IMR-90 (cell line): ENCODE measurements around the gene ANXA3. TPM values are rescaled to one million over a fixed set of nuclear protein-coding genes. Genes with fewer than 3 reads are reported as not detected.
A peak's percentile ranks its signal among the peaks of the same experiment; 100 is the strongest.

Experiments
- ATAC-seq: fragments of 200-7000 bp; cut with Tn5 transposase; 2 replicates; pipeline ENCODE4 v1.9.1; 2020; ENCODE audit warnings: low read depth, mild to moderate bottlenecking, moderate library complexity
- BruUV-seq: library from RNA; stranded (reverse); fragments of 400-500 nt; replicated peaks from 2 replicates; lab custom pipeline; 2021; lab: Mats Ljungman, UMichigan
- CTCF ChIA-PET: fragments of 300-600 bp; formaldehyde crosslinking; extraction: SDS; loops from one replicate; lab custom pipeline; 2021; ENCODE audit warnings: antibody characterized with exemption; lab: Yijun Ruan, JAX
- POLR2A ChIA-PET: fragments of 300-600 bp; sonication (Branson Sonifier 250); formaldehyde crosslinking; loops from one replicate; lab custom pipeline; 2022; ENCODE audit warnings: antibody characterized with exemption; ENCODE audit not compliant: unreplicated experiment; lab: Charles Lee
- DNase-seq: peaks from one replicate; pipeline ENCODE4 v3.0.0; 2013
- H2AFZ ChIP-seq: replicated peaks from 2 replicates; pipeline ENCODE3; 2013; ENCODE audit warnings: low read length, mild to moderate bottlenecking; ENCODE audit not compliant: poor library complexity
- H2AK5ac ChIP-seq: 2 replicates; pipeline ENCODE4 v1.6.1; 2013; ENCODE audit warnings: low read depth, low read length, inconsistent platforms
- H2AK9ac ChIP-seq: replicated peaks from 2 replicates; pipeline ENCODE3; 2013; ENCODE audit warnings: mild to moderate bottlenecking, low read depth, low read length, moderate library complexity; ENCODE audit not compliant: poor library complexity
- H2BK120ac ChIP-seq: 2 replicates; pipeline ENCODE4 v1.6.1; 2013; ENCODE audit warnings: low read depth, low read length, inconsistent platforms
- H2BK15ac ChIP-seq: 3 replicates; pipeline ENCODE4 v1.6.1; 2013; ENCODE audit warnings: low read depth, low read length, inconsistent platforms
- H2BK20ac ChIP-seq: 2 replicates; pipeline ENCODE4 v1.6.1; 2013; ENCODE audit warnings: low read depth, mild to moderate bottlenecking, inconsistent platforms, low read length, moderate library complexity
- H2BK5ac ChIP-seq: 2 replicates; pipeline ENCODE4 v1.6.1; 2013; ENCODE audit warnings: mild to moderate bottlenecking, low read depth, low read length, inconsistent platforms; ENCODE audit not compliant: poor library complexity, severe bottlenecking
- H3K14ac ChIP-seq: replicated peaks from 2 replicates; pipeline ENCODE4 v1.6.1; 2013; ENCODE audit warnings: low read depth, low read length, inconsistent platforms
- H3K18ac ChIP-seq: 2 replicates; pipeline ENCODE4 v1.6.1; 2013; ENCODE audit warnings: low read depth, low read length, control low read depth
- H3K23ac ChIP-seq: 2 replicates; pipeline ENCODE4 v1.6.1; 2013; ENCODE audit warnings: low read depth, low read length, inconsistent platforms
- H3K27ac ChIP-seq: 2 replicates; pipeline ENCODE4 v1.5.1; 2013; ENCODE audit warnings: mild to moderate bottlenecking, control low read depth, low read length; ENCODE audit not compliant: insufficient read depth
- H3K27me3 ChIP-seq: 2 replicates; pipeline ENCODE4 v1.6.1; 2013; ENCODE audit warnings: low read length; ENCODE audit not compliant: control insufficient read depth, insufficient read depth
- H3K36me3 ChIP-seq: 2 replicates; pipeline ENCODE4 v1.6.1; 2013; ENCODE audit warnings: low read length, mixed read lengths; ENCODE audit not compliant: control insufficient read depth, insufficient read depth
- H3K4ac ChIP-seq: 2 replicates; pipeline ENCODE4 v1.6.1; 2013; ENCODE audit warnings: low read depth, low read length, inconsistent platforms
- H3K4me1 ChIP-seq: 2 replicates; pipeline ENCODE4 v1.6.1; 2013; ENCODE audit warnings: low read length, mixed read lengths; ENCODE audit not compliant: control insufficient read depth, insufficient read depth
- H3K4me2 ChIP-seq: 2 replicates; pipeline ENCODE4 v1.6.1; 2013; ENCODE audit warnings: low read depth, mild to moderate bottlenecking, control low read depth, low read length, moderate library complexity
- H3K4me3 ChIP-seq: 2 replicates; pipeline ENCODE4 v1.5.1; 2013; ENCODE audit warnings: low read depth, mild to moderate bottlenecking, control low read depth, low read length, moderate library complexity; ENCODE audit not compliant: insufficient read depth
- H3K56ac ChIP-seq: 2 replicates; pipeline ENCODE4 v1.6.1; 2013; ENCODE audit warnings: low read length, inconsistent platforms; ENCODE audit not compliant: insufficient read depth; ENCODE audit errors: extremely low read depth
- H3K79me1 ChIP-seq, 2 experiments: 2 replicates each; pipeline ENCODE4 v1.6.1; 2013; ENCODE audit warnings: low read length in 2 of 2, inconsistent platforms in 1 of 2, low read depth in 1 of 2
- H3K9ac ChIP-seq: 2 replicates; pipeline ENCODE4 v1.6.1; 2013; ENCODE audit warnings: low read depth, low read length, control low read depth
- H3K9me1 ChIP-seq: 2 replicates; pipeline ENCODE4 v1.6.1; 2013; ENCODE audit warnings: low read length, inconsistent platforms; ENCODE audit not compliant: insufficient read depth
- H3K9me3 ChIP-seq: 2 replicates; pipeline ENCODE4 v1.6.1; 2013; ENCODE audit warnings: low read length; ENCODE audit not compliant: control insufficient read depth, insufficient read depth
- H4K20me1 ChIP-seq: 2 replicates; pipeline ENCODE4 v1.6.1; 2013; ENCODE audit warnings: low read length, inconsistent platforms; ENCODE audit not compliant: insufficient read depth
- H4K5ac ChIP-seq: 2 replicates; pipeline ENCODE4 v1.6.1; 2013; ENCODE audit warnings: mild to moderate bottlenecking, low read depth, low read length, control low read depth
- H4K8ac ChIP-seq, 2 experiments: 2 replicates each; pipeline ENCODE4 v1.6.1; 2013; ENCODE audit warnings: low read depth in 2 of 2, low read length in 2 of 2, control low read depth in 1 of 2, inconsistent platforms in 1 of 2
- H4K91ac ChIP-seq: 2 replicates; pipeline ENCODE4 v1.6.1; 2013; ENCODE audit warnings: low read depth, low read length, inconsistent platforms; ENCODE audit not compliant: insufficient read depth
- FOS ChIP-seq: fragments of 150-350 bp; IDR thresholded peaks from 2 replicates; pipeline ENCODE4 v1.6.1; 2016; ENCODE audit warnings: low read depth, low read length
- MAZ ChIP-seq: IDR thresholded peaks from 2 replicates; pipeline ENCODE4 v1.6.1; 2012; ENCODE audit warnings: low read depth, mild to moderate bottlenecking, low read length, improper control_type of control experiment, moderate library complexity, borderline replicate concordance
- MXI1 ChIP-seq: IDR thresholded peaks from 2 replicates; pipeline ENCODE4 v1.6.1; 2012; ENCODE audit warnings: low read depth, mild to moderate bottlenecking, low read length, moderate library complexity, borderline replicate concordance
- NFE2L2 ChIP-seq: fragments of 150-350 bp; IDR thresholded peaks from 2 replicates; pipeline ENCODE4 v1.6.1; 2016; ENCODE audit warnings: low read depth, mild to moderate bottlenecking, low read length
- POLR2A ChIP-seq: IDR thresholded peaks from 2 replicates; pipeline ENCODE4 v1.6.1; 2012; ENCODE audit warnings: mild to moderate bottlenecking, low read depth, low read length
- SMC3 ChIP-seq: fragments of 150-350 bp; IDR thresholded peaks from 2 replicates; pipeline ENCODE4 v1.6.1; 2016; ENCODE audit warnings: low read depth, mild to moderate bottlenecking, antibody characterized with exemption, low read length, moderate library complexity
- USF2 ChIP-seq: fragments of 150-350 bp; IDR thresholded peaks from 2 replicates; pipeline ENCODE4 v1.6.1; 2017; ENCODE audit warnings: mild to moderate bottlenecking, antibody characterized with exemption, low read length, low read depth
- WGBS, 2 experiments: methylation state at CpG; one replicate each; pipeline versions ENCODE4 v1.1.5 to v1.1.7; 2013; ENCODE audit warnings: missing lambda C conversion rate in 2 of 2; ENCODE audit not compliant: insufficient read length in 1 of 2; ENCODE audit errors: extremely low coverage in 2 of 2; 5-methylcytosine and 5-hydroxymethylcytosine counted together
- dilution Hi-C: fragments of 300-500 bp; cut with HindIII; formaldehyde crosslinking; loops from one replicate; pipeline ENCODE4 v1.14.3; 2018; ENCODE audit warnings: low sequenced_read_pairs; ENCODE audit not compliant: unreplicated experiment
- in situ Hi-C: fragments of 300-500 bp; cut with MboI; formaldehyde crosslinking; loops from 3 replicates; pipeline ENCODE4 v1.14.3; 2019; ENCODE audit warnings: low sequenced_read_pairs, inconsistent platforms, mixed read lengths
- intact Hi-C: fragments of 100-400 bp; cut with micrococcal nuclease; formaldehyde crosslinking; loops from 2 replicates; pipeline ENCODE4 v1.10.0; 2022
- polyA plus RNA-seq, 3 experiments: library from polyadenylated mRNA; depleted of rRNA; stranded (reverse); fragments of >200 nt; gene quantifications; 2 replicates each; pipeline ENCODE4 v1.2.3, GENCODE V29; 2012; ENCODE audit warnings: low replicate concordance in 1 of 3
- total RNA-seq: library from RNA; depleted of rRNA; stranded (reverse); fragments of >200 nt; gene quantifications from 2 replicates; pipeline ENCODE4 v1.2.3, GENCODE V29; 2012

ANXA3 gene
- total and polyA plus RNA-seq, 2 of the 4 experiments (the other 2 are of a cell fraction): 4.2 to 5.0 TPM

DNA sequence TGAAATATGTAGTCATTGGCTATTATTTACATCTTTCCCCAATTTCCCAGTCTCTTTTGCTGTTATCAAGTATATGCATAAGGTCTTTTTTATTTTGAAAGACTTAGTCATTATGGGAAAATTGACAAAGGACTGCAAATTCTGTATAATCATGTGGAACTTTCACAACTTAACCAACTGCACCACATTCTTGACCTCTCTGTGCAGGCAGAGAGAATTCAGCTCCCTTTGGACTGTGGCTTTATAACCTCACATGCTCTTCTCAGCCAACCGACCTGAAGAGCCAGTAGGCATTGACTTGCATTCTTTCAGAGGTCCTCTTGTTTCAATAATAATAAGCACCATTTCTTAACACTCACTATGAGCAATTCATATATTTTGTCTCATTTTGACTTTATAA lies 66.9 kb downstream of the ANXA3 start:
- H2AFZ ChIP-seq: no peak overlapping the region
- no peak overlapping the region for H3K56ac ChIP-seq
- DNase-seq: peak; percentile 28
- H3K9ac ChIP-seq: no peak overlapping the region
- no peak overlapping the region for H2BK120ac ChIP-seq
- no peak overlapping the region for H3K18ac ChIP-seq
- H2AK9ac ChIP-seq: no peak overlapping the region
- no peak overlapping the region for H3K4me3 ChIP-seq
- in situ Hi-C loops (no loop called here), dilution Hi-C loops (loop anchor here (25.0 kb wide), 1 partner anchor 244 kb away; no protein-coding TSS in a partner anchor), intact Hi-C loops (loop anchor here (10.0 kb wide), 1 partner anchor 306 kb away; no protein-coding TSS in a partner anchor)
- no peak overlapping the region for H3K4me2 ChIP-seq
- no peak overlapping the region for H2BK5ac ChIP-seq
- ChIA-PET POLR2A (interaction anchor here (0.6 kb wide), 1 partner anchor 19 kb away, joined by 3 read pairs; no protein-coding TSS in a partner anchor), CTCF (no interaction called here)
- H3K36me3 ChIP-seq: no peaks in the 10 kb centered on the region
- no peak overlapping the region for H3K14ac ChIP-seq
- no CpG with 5 or more reads among the region's 1 CpG for WGBS, 2 experiments
- H4K20me1 ChIP-seq: no peaks in the 10 kb centered on the region
- H2BK15ac ChIP-seq: no peak overlapping the region
- H3K79me1 ChIP-seq: no peaks in the 10 kb centered on the region
- ATAC-seq: no peak
- TF ChIP-seq SMC3 (no peak), MAZ (no peak), FOS (no peak), POLR2A (no peak), NFE2L2 (no peak), MXI1 (no peak), USF2 (no peak)
- H4K91ac ChIP-seq: no peak overlapping the region
- H2AK5ac ChIP-seq: no peak overlapping the region
- no peaks in the 10 kb centered on the region for H3K9me1 ChIP-seq
- H2BK20ac ChIP-seq: no peak overlapping the region
- no peak overlapping the region for H4K5ac ChIP-seq
- no peak overlapping the region for H4K8ac ChIP-seq
- peaks cover 2% of the 10 kb centered on the region; the same call in 1 of the 2 replicates for H3K4me1 ChIP-seq
- no peak overlapping the region for H3K4ac ChIP-seq
- no peaks in the 10 kb centered on the region for H3K9me3 ChIP-seq
- BruUV-seq: no TSS peak
- H3K23ac ChIP-seq: no peak overlapping the region
- H3K27ac ChIP-seq: no peak overlapping the region
- H3K27me3 ChIP-seq: no peaks in the 10 kb centered on the region
